ENCODE data around the gene LEKR1. TPM values are rescaled to one million over a fixed set of nuclear protein-coding genes. Genes with fewer than 3 reads are reported as not detected.

The LEKR1 gene
- total and polyA plus RNA-seq, 2 experiments from 2014 or later, result 0.77 to 0.91 TPM

DNA sequence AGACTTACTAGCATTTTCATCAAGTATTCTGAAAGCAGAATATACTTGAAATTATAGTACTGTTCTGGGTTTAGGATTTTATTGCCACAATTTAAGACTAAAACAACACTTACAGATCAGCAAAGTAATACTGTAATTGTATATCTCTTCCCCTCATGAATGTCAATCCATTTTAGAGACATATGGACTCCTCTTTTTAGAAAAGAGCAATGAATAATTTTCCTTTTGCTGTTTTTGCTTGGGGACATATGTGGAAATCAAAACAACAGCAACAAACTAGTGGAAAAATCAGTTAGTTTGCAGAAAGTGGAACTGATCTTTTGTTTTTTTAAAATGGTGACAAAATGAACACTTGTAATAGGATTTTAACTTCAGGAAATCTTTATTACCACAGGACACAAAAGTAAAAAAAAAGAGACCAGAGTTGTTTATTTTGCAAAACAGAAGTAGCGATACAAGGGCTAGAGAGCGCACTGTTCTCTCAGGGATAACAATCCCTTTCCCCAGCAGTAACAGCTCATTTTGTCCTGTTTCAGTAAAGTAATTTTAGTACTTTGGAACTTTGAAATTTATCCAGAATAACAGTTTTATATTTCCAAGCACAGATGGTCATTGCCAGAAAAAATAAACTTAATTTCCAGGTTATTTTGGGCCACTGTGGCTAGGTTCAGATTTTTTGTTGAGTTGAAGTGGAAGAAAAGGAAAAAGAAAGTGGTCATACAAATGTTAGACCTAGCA lies 17.1 kb downstream of the LEKR1 start:
- TF ChIP-seq, protein P1, sequence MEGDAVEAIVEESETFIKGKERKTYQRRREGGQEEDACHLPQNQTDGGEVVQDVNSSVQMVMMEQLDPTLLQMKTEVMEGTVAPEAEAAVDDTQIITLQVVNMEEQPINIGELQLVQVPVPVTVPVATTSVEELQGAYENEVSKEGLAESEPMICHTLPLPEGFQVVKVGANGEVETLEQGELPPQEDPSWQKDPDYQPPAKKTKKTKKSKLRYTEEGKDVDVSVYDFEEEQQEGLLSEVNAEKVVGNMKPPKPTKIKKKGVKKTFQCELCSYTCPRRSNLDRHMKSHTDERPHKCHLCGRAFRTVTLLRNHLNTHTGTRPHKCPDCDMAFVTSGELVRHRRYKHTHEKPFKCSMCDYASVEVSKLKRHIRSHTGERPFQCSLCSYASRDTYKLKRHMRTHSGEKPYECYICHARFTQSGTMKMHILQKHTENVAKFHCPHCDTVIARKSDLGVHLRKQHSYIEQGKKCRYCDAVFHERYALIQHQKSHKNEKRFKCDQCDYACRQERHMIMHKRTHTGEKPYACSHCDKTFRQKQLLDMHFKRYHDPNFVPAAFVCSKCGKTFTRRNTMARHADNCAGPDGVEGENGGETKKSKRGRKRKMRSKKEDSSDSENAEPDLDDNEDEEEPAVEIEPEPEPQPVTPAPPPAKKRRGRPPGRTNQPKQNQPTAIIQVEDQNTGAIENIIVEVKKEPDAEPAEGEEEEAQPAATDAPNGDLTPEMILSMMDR (IDR thresholded peaks at IDR 0.05; ENCODE audit: low read depth, low read length), result no peak
- peaks cover 4% of the 10 kb centered on the region for H3K4me1 ChIP-seq (ENCODE audit: low read depth)
- DNase-seq (ENCODE audit: low read depth in 1 of 2, low spot score in 1 of 2), result no peak

DNA sequence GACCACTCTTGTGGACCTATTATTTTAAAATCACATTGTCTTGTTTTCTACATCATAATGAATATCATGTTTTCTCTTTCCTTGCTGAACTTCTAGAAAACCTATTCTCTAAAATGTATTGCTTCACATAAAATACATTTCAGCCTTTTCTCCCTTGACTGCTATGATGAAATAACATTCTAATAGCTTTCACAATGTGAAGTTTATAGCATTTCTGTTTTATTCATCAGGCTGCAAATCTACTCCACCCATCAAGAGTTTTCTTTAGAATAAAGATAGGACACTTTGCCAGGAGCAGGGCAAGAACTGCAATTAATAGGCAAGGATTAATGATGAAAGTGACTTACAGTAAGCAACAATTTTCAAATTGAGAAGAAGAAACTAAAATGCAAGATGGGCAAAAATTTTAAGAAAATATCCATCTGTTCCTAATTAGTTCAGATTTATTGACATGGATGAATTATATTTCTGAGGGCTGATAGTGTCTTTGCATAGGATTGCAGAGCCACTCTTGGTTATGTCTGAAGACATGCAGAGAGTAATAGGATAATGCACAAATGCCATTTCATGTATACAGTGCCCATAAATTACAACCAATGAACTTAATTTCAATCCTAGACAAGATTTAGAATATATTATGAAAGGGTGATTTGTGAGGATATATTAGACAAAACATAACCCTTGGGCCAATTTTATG lies 21.7 kb downstream of the LEKR1 start:
- Histone ChIP-seq H3K27ac (no peak overlapping the region), H3K4me1 (ENCODE audit: low read depth) (peaks cover 2% of the 10 kb centered on the region), H3K9me3 (ENCODE audit: low read depth) (no peaks in the 10 kb centered on the region), H3K36me3 (no peaks in the 10 kb centered on the region), H3K27me3 (no peaks in the 10 kb centered on the region), H3K4me3 (no peak overlapping the region)
- TF ChIP-seq, protein P1 (IDR thresholded peaks at IDR 0.05; ENCODE audit: low read depth, low read length), result no peak
- DNase-seq (ENCODE audit: low read depth in 1 of 2, low spot score in 1 of 2), result no peak

More for the DNA sequence above, 17.1 kb downstream of the LEKR1 start:
- no peak overlapping the region for H3K27ac ChIP-seq
- no peaks in the 10 kb centered on the region for H3K9me3 ChIP-seq (ENCODE audit: low read depth)
- H3K36me3 ChIP-seq, result no peaks in the 10 kb centered on the region
- H3K27me3 ChIP-seq, result no peaks in the 10 kb centered on the region
- H3K4me3 ChIP-seq, result no peak overlapping the region

DNA sequence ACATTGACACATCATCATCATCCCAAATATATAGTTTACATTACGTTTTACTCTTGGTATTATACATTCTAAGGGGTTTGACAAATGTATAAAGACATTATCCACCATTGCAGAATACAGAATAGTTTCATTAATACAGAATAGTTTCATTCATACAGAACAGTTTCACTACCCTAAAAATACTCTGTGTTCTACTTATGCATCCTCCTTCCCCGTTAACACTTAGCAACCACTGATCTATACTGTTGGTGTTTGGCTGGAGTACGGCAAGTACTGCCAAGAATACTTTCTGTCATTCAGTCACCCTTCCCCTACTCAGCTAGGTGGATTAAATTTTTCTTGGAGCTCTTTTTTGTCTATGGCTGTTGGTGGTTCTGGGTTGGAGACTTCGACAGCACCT lies 33.4 kb downstream of the LEKR1 start:
- Histone ChIP-seq H3K9me3 (ENCODE audit: low read depth) (no peaks in the 10 kb centered on the region), H3K27me3 (no peaks in the 10 kb centered on the region), H3K27ac (no peak overlapping the region), H3K36me3 (no peaks in the 10 kb centered on the region), H3K4me1 (ENCODE audit: low read depth) (no peaks in the 10 kb centered on the region), H3K4me3 (no peak overlapping the region)
- TF ChIP-seq, protein P1 (IDR thresholded peaks at IDR 0.05; ENCODE audit: low read depth, low read length), result no peak
- no peak for DNase-seq (ENCODE audit: low read depth in 1 of 2, low spot score in 1 of 2)

DNA sequence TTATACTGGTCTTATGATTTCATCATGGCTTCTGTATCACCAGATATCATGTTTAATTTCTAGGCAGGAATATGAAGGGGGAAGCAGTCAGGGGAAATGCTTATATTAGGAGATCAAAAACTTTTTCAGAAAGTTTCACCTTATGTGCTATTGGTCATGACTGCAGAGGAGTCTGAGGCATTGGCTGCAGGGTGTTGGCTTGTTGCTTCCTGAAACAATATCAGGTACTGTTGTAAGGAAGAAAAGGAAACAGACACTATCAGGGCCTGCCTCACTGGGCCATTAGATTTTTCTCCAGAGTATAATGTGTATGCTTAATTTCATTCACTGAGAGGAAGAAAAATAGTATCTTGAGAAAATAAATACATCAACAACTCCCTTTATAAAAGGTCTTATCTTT lies 34.7 kb downstream of the LEKR1 start:
- DNase-seq (ENCODE audit: low read depth in 1 of 2, low spot score in 1 of 2), result no peak
- no peaks in the 10 kb centered on the region for H3K27me3 ChIP-seq
- no peaks in the 10 kb centered on the region for H3K4me1 ChIP-seq (ENCODE audit: low read depth)
- H3K27ac ChIP-seq, result no peak overlapping the region
- no peak overlapping the region for H3K4me3 ChIP-seq
- TF ChIP-seq, protein P1 (IDR thresholded peaks at IDR 0.05; ENCODE audit: low read depth, low read length), result no peak
- H3K36me3 ChIP-seq, result no peaks in the 10 kb centered on the region
- no peaks in the 10 kb centered on the region for H3K9me3 ChIP-seq (ENCODE audit: low read depth)

DNA sequence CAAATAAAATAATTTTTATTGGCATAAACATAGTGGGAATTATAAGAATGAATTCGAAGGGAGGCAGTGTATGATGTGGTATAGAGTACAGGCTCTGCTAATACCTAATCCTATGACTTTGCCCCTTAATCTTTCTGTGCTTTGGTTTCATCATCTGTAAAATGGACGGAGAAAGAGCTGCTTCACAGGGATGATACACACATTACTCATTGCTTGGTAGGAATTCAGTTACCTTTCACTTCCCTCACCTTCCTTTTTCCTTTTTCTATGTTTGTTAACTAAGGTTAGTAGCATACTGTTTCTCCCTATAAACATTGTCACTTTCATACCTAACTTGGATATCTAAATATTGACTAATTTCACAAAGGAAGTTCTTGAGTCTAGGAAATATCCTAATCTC lies 36.2 kb downstream of the LEKR1 start:
- no peaks in the 10 kb centered on the region for H3K36me3 ChIP-seq
- H3K27ac ChIP-seq, result no peak overlapping the region
- no peaks in the 10 kb centered on the region for H3K27me3 ChIP-seq
- DNase-seq (ENCODE audit: low read depth in 1 of 2, low spot score in 1 of 2), result no peak
- no peaks in the 10 kb centered on the region for H3K4me1 ChIP-seq (ENCODE audit: low read depth)
- H3K4me3 ChIP-seq, result no peak overlapping the region
- TF ChIP-seq, protein P1 (IDR thresholded peaks at IDR 0.05; ENCODE audit: low read depth, low read length), result no peak
- H3K9me3 ChIP-seq (ENCODE audit: low read depth), result no peaks in the 10 kb centered on the region

Data from cardiac muscle cell (in vitro differentiated cells and primary cell).